HEK293T (cell line): ENCODE data around the gene EXOC4.

ENCODE experiments used
- CTCF ChIA-PET: fragments of 350-600 bp; formaldehyde crosslinking; extraction: SDS; loops from one replicate; lab custom pipeline; 2021; ENCODE audit warnings: antibody characterized with exemption, inconsistent platforms; lab: Yijun Ruan, JAX
- POLR2A ChIA-PET: fragments of 350-600 bp; formaldehyde crosslinking; extraction: SDS; loops from one replicate; lab custom pipeline; 2020; ENCODE audit warnings: antibody characterized with exemption, inconsistent platforms; lab: Yijun Ruan, JAX
- DNase-seq: peaks from one replicate; pipeline ENCODE4 v3.0.0; 2012; ENCODE audit warnings: mixed read lengths; ENCODE audit errors: extremely low spot score
- ARNT ChIP-seq: fragments of 450-650 bp; IDR thresholded peaks from 2 replicates; pipeline ENCODE4 v1.6.1; 2017; ENCODE audit warnings: mild to moderate bottlenecking
- BHLHE40 ChIP-seq: fragments of 450-650 bp; IDR thresholded peaks from 2 replicates; pipeline ENCODE4 v1.6.1; 2016; ENCODE audit warnings: mild to moderate bottlenecking, moderate library complexity, borderline replicate concordance
- CTBP1 ChIP-seq: fragments of 450-650 bp; IDR thresholded peaks from 2 replicates; pipeline ENCODE4 v1.6.1; 2016; ENCODE audit warnings: borderline replicate concordance
- ELF4 ChIP-seq: fragments of 450-650 bp; IDR thresholded peaks from 2 replicates; pipeline ENCODE4 v1.6.1; 2017; ENCODE audit warnings: antibody characterized with exemption
- FOXA1 ChIP-seq: fragments of 450-650 bp; IDR thresholded peaks from 2 replicates; pipeline ENCODE4 v1.6.1; 2016; ENCODE audit warnings: mild to moderate bottlenecking
- FOXK2 ChIP-seq: fragments of 450-650 bp; IDR thresholded peaks from 2 replicates; pipeline ENCODE4 v1.6.1; 2016; ENCODE audit warnings: mild to moderate bottlenecking
- FOXM1 ChIP-seq: fragments of 450-650 bp; IDR thresholded peaks from 2 replicates; pipeline ENCODE4 v1.6.1; 2017; ENCODE audit warnings: mild to moderate bottlenecking, borderline replicate concordance
- HDGF ChIP-seq: fragments of 450-650 bp; IDR thresholded peaks from 2 replicates; pipeline ENCODE4 v1.6.1; 2017; ENCODE audit warnings: antibody characterized with exemption, borderline replicate concordance
- L3MBTL2 ChIP-seq: fragments of 450-650 bp; conservative IDR thresholded peaks from 2 replicates; pipeline ENCODE4 v1.6.1; 2016; ENCODE audit warnings: mild to moderate bottlenecking
- LEF1 ChIP-seq: fragments of 450-650 bp; IDR thresholded peaks from 2 replicates; pipeline ENCODE4 v1.6.1; 2017; ENCODE audit warnings: mild to moderate bottlenecking, borderline replicate concordance
- NFRKB ChIP-seq: fragments of 450-650 bp; IDR thresholded peaks from 2 replicates; pipeline ENCODE4 v1.6.1; 2016; ENCODE audit warnings: mild to moderate bottlenecking, moderate library complexity
- PKNOX1 ChIP-seq: fragments of 450-650 bp; IDR thresholded peaks from 2 replicates; pipeline ENCODE4 v1.6.1; 2016
- SP1 ChIP-seq: fragments of 450-650 bp; IDR thresholded peaks from 2 replicates; pipeline ENCODE4 v1.6.1; 2017
- SUZ12 ChIP-seq: fragments of 450-650 bp; IDR thresholded peaks from 2 replicates; pipeline ENCODE4 v1.6.1; 2016; ENCODE audit warnings: mild to moderate bottlenecking
- TARDBP ChIP-seq: fragments of 450-650 bp; IDR thresholded peaks from 2 replicates; pipeline ENCODE4 v1.6.1; 2016
- ZNF384 ChIP-seq: fragments of 450-650 bp; IDR thresholded peaks from 2 replicates; pipeline ENCODE4 v1.6.1; 2016

Gene EXOC4

GRCh38 chr7:134062460-134062859 lies 809.6 kb downstream of the EXOC4 start:
- POLR2A ChIA-PET: no interaction called here

GRCh38 chr7:134065415-134065814 lies 812.5 kb downstream of the EXOC4 start:
- CTCF ChIA-PET: no interaction called here
- no peak for DNase-seq
- POLR2A ChIA-PET: no interaction called here
- TF ChIP-seq SP1 (no peak), ELF4 (no peak), ZNF384 (no peak), FOXM1 (no peak), CTBP1 (no peak), TARDBP (no peak), HDGF (no peak), L3MBTL2 (no peak), LEF1 (no peak), BHLHE40 (no peak), PKNOX1 (no peak), ARNT (no peak)

More at GRCh38 chr7:134062460-134062859, 809.6 kb downstream of the EXOC4 start:
- TF ChIP-seq CTBP1 (no peak), SUZ12 (no peak), LEF1 (no peak), FOXA1 (no peak), FOXM1 (no peak), PKNOX1 (no peak)
- no peak for DNase-seq
- CTCF ChIA-PET: no interaction called here

GRCh38 chr7:134067164-134067563 lies 814.3 kb downstream of the EXOC4 start:
- DNase-seq: no peak
- TF ChIP-seq SP1: no peak
- TF ChIP-seq FOXM1: no peak
- no peak for TF ChIP-seq FOXK2
- POLR2A ChIA-PET: no interaction called here
- CTCF ChIA-PET: no interaction called here

GRCh38 chr7:134068670-134069069 lies 815.8 kb downstream of the EXOC4 start:
- TF ChIP-seq BHLHE40 (no peak), L3MBTL2 (no peak), ZNF384 (no peak), PKNOX1 (no peak), ELF4 (no peak), ARNT (no peak), CTBP1 (no peak), FOXA1 (no peak), HDGF (no peak), SUZ12 (no peak), FOXM1 (no peak)
- CTCF ChIA-PET: no interaction called here
- POLR2A ChIA-PET: no interaction called here
- no peak for DNase-seq

- CTCF ChIA-PET: no interaction called here
- POLR2A ChIA-PET: no interaction called here
- no peak for TF ChIP-seq FOXK2
- TF ChIP-seq L3MBTL2: no peak
- no peak for TF ChIP-seq ZNF384
- TF ChIP-seq SP1: no peak
- TF ChIP-seq FOXM1: no peak
- TF ChIP-seq SUZ12: no peak
- TF ChIP-seq CTBP1: no peak
- TF ChIP-seq NFRKB: no peak
- no peak for TF ChIP-seq TARDBP
- no peak for TF ChIP-seq LEF1
- no peak for TF ChIP-seq ARNT
- TF ChIP-seq BHLHE40: no peak
- TF ChIP-seq HDGF: no peak
- TF ChIP-seq ELF4: no peak
- TF ChIP-seq PKNOX1: no peak
- TF ChIP-seq FOXA1: no peak
- DNase-seq: no peak
Observed at GRCh38 chr7:134069187-134069586, 816.3 kb downstream of the EXOC4 start.

- ChIA-PET CTCF (interaction anchor here (0.8 kb wide), 1 partner anchor 9 kb away, joined by 3 read pairs; no protein-coding TSS in a partner anchor), POLR2A (no interaction called here)
- DNase-seq: no peak
- TF ChIP-seq SUZ12: no peak
- TF ChIP-seq HDGF: no peak
- no peak for TF ChIP-seq L3MBTL2
- no peak for TF ChIP-seq FOXA1
- no peak for TF ChIP-seq CTBP1
- no peak for TF ChIP-seq ZNF384
- TF ChIP-seq BHLHE40: no peak
- TF ChIP-seq FOXK2: no peak
- TF ChIP-seq FOXM1: no peak
- no peak for TF ChIP-seq NFRKB
- no peak for TF ChIP-seq TARDBP
- no peak for TF ChIP-seq ARNT
- TF ChIP-seq SP1: no peak
- no peak for TF ChIP-seq ELF4
- TF ChIP-seq LEF1: no peak
Observed at GRCh38 chr7:134070673-134071072, 817.8 kb downstream of the EXOC4 start.
